NAMALWA (cell line): ENCODE results near the gene MSANTD2.

Experiments
- DNase-seq: peaks from one replicate; pipeline ENCODE4 v3.0.0-alpha.2; 2015; ENCODE audit warnings: low spot score

Gene MSANTD2

GRCh38 chr11:124800226-124800929 is at the start of gene MSANTD2:
Gene MSANTD2 (minus strand): TSS chr11:124800406. CDS start chr11:124800380, 26 bp downstream.
- peak; percentile 70 for DNase-seq

GRCh38 chr11:124846070-124846673 is 46.0 kb upstream of the MSANTD2 start:
- DNase-seq = no peak

DNA sequence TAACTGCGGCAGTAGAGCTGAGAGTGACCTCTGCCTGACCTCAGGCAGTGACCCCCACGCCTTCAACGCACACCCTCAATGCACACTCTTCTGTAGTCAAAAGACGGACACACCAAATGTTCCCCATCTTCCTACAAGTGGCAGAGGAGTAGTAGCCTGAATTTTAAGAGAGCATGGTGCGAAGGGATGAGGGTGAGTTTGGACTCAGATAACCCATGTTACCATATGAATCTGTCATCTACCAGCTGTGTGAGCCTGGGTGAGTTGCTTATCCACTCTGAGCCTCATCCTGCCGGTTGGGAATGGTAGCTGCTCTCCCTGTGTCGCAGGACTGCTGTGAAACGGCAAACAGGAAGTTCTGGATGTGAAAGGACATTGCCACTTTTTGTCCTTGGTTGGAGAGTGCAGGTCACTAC is 44.5 kb upstream of the MSANTD2 start:
- no peak for DNase-seq

- DNase-seq = no peak
Observed at GRCh38 chr11:124843616-124843910, 43.4 kb upstream of the MSANTD2 start.

- no peak for DNase-seq
Observed at GRCh38 chr11:124842305-124842704, 42.1 kb upstream of the MSANTD2 start.

- no peak for DNase-seq
Observed at GRCh38 chr11:124841840-124842239, 41.6 kb upstream of the MSANTD2 start.

DNA sequence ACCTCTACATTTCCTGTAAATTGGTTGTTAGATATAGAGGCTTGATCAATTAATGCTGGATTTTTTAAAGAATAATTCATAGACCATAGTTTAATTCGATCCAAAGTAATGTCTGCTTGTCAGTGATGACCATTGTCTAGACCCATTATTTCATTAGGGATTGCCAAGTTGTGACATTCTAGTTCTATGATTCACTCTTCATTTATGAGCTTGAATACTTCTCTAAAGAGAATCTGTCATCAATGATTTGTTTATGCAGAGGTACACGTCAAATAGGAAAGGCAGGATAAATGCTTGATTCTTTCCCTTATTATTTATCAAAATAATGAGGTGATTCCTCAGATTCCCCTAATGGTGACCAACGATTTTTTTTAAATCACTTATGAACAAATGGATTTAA is 41.0 kb upstream of the MSANTD2 start:
- no peak for DNase-seq

- DNase-seq = no peak
Observed at GRCh38 chr11:124840666-124841065, 40.5 kb upstream of the MSANTD2 start.

- no peak for DNase-seq
Observed at GRCh38 chr11:124839972-124840621, 39.9 kb upstream of the MSANTD2 start.

- DNase-seq = no peak
Observed at GRCh38 chr11:124839128-124839971, 39.1 kb upstream of the MSANTD2 start.

DNA sequence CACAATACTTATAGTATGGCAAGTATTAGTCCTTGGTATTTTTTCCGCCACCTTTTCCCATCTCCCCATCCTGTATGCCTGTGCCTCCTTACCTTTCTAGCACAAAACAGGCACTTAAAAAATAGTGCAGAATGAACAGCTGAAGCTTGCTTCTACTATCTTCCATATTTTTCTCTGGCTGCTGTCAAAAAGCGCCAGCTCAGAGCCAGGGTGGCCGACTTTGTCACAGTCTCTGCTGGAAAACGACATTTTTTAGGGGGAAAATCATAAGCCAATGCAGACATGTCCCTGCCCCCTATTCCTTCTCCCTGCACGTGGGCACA is 38.6 kb upstream of the MSANTD2 start:
- no peak for DNase-seq

DNA sequence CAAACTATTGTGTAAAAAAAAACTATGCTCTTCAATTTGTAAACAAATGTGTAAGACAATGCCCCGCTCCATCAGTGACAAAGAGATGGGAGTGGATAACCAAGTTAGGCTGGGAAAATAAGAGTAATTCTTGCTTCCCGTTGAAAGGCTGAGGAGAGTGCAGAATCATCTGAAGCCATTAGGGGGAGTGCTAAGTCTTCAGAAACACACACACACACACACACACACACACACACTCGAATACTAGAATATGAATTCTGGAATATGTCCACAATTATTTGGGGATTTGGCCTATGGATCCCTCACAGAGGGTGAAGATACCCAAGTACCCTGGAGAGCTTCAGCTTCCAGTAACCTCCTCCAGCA is 37.3 kb upstream of the MSANTD2 start:
- peak; percentile 66 for DNase-seq

- no peak for DNase-seq
Observed at GRCh38 chr11:124835918-124836317, 35.7 kb upstream of the MSANTD2 start.

- no peak for DNase-seq
Observed at GRCh38 chr11:124834526-124835180, 34.4 kb upstream of the MSANTD2 start.

- DNase-seq = no peak
Observed at GRCh38 chr11:124832571-124832970, 32.4 kb upstream of the MSANTD2 start.

DNA sequence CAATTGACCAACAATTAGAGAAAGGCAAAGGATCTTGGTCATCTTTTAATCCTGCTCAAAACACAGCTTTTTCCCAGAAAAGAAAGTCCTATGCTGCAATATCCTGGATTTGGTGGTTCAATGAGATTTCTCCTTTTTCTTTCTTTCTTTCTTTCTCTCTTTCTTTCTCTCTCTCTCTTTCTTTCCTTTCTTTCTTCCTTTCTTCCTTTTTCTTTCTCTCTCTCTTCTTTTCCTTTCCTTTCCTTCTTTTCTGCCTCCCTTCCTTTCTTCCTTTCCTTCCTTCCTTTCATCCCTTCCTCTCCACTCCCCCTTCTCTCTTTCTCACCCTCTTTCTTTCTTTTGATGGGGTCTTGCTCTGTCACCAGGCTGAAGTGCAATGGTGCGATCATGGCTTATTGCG is 31.7 kb upstream of the MSANTD2 start:
- no peak for DNase-seq

GRCh38 chr11:124830749-124831148 is 30.5 kb upstream of the MSANTD2 start:
- no peak for DNase-seq

DNA sequence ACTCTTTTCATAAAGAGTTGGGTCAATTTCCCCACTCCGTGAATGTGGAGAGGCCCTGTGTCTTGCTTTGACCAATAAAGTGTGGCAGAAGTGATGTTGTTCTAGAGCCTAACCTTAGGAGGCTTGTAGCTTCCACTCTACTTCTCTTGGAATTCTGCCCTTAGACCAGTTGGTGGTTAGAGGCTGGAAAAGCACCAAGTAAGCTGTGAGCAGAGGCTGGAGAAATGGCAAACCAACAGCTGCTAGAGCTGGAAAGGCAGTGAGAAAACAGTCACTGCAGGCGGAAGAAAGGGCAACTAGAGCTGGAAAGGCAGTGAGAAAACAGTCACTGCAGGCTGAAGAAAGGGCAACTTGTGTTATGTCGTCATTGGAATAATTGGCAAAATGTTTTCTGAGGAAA is 29.8 kb upstream of the MSANTD2 start:
- no peak for DNase-seq

DNA sequence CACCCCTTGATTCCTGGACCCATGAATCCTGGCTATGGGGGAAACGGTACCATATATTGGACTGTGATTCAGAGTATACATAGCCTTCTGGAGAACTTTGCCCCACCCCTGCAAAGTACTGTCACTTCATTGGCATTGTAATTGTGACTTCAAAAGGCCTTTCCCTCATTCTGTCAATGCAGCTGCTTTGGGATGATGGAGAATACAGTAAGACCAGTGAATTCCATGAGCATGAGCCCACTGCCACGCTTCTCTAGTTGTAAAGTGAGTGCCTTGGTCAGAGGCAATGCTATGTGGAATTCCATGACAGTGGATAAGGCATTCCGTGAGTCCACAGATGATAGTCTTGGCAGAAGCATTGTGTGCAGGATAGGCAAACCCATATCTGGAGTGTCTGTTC is 25.7 kb upstream of the MSANTD2 start:
- DNase-seq = no peak

GRCh38 chr11:124823512-124824376 is 23.5 kb upstream of the MSANTD2 start:
- no peak for DNase-seq

DNA sequence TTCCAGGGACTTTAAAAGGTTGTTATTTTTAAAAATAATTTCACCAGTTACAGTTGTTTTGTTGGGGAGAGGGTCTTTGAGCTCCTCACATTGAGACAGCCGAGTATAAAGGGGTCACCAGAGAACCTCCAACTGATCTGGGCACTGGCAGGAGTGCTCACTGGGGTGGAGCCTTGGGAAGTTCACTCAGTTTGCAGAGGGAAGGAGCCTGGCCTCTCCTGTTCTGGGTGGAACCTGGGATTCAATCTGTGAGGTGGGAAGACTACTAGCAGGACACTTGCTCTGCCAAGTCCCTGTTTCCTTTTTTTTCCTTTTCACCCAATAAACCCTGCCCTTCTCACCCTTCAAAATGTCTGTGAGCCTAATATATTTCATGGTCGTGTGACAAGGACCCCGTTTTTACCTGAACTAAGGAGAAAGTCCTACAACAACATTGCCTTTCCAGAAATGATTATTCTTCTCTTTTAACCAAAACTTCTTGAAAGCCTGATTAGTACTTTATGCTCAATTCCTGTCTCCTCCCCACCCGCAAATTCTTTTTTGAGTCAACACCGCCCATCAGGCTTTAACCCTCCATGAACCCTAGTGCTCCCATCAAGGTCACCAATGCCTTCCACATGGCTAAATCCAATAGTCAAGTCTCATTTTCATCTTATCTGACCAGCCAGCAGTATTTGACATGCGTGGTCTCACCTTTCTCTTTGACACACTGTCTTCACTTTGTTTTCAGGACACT is 22.0 kb upstream of the MSANTD2 start:
- no peak for DNase-seq
